Endothelial cell of umbilical vein (primary cell): Measurements from ENCODE around the gene CAMSAP1. TPM values are rescaled to one million over a fixed set of nuclear protein-coding genes. Genes with fewer than 3 reads are reported as not detected.

Source experiments
- BruUV-seq: library from RNA; stranded (reverse); fragments of 400-500 nt; replicated peaks from 2 replicates; lab custom pipeline; 2021; lab: Mats Ljungman, UMichigan
- CTCF ChIA-PET: fragments of 300-600, 350-600 bp; sonication (Branson Sonifier 250); formaldehyde crosslinking; loops from one replicate; lab custom pipeline; 2021; ENCODE audit warnings: antibody characterized with exemption, inconsistent platforms; lab: Charles Lee
- POLR2A ChIA-PET: fragments of 300-600, 350-600 bp; sonication (Branson Sonifier 250); formaldehyde crosslinking; loops from one replicate; lab custom pipeline; 2021; ENCODE audit warnings: antibody characterized with exemption, inconsistent platforms; lab: Charles Lee
- DNase-seq: peaks from one replicate; pipeline ENCODE4 v3.0.0-alpha.2; 2011; ENCODE audit warnings: low read depth, low spot score
- FAIRE-seq: peaks from 2 replicates; lab custom pipeline; 2011; peaks lifted over from hg19 to GRCh38; lab: Jason Lieb, UNC
- H2AFZ ChIP-seq: 2 replicates; pipeline ENCODE4 v1.6.0; 2012; ENCODE audit warnings: low read depth, low read length, control low read depth, inconsistent platforms
- H3K27ac ChIP-seq: 2 replicates; pipeline ENCODE4 v1.5.1; 2011; ENCODE audit warnings: low read depth, mild to moderate bottlenecking, control low read depth, low read length, moderate library complexity; ENCODE audit not compliant: insufficient read depth
- H3K27me3 ChIP-seq, 2 experiments: 2 replicates each; pipeline versions ENCODE4 v1.6.0 to v1.6.1; 2011; ENCODE audit warnings: low read length in 2 of 2, mixed read lengths in 1 of 2; ENCODE audit not compliant: control insufficient read depth in 2 of 2, insufficient read depth in 2 of 2
- H3K36me3 ChIP-seq, 2 experiments: 2 replicates in 1 of 2; 3 replicates in 1 of 2; pipeline ENCODE4 v1.5.1; 2011; ENCODE audit warnings: low read length in 2 of 2, mild to moderate bottlenecking in 1 of 2, moderate library complexity in 1 of 2; ENCODE audit not compliant: control insufficient read depth in 2 of 2, insufficient read depth in 2 of 2; ENCODE audit errors: extremely low read depth in 1 of 2
- H3K4me1 ChIP-seq: 3 replicates; pipeline ENCODE4 v1.5.1; 2011; ENCODE audit warnings: mild to moderate bottlenecking, low read length; ENCODE audit not compliant: control insufficient read depth, insufficient read depth; ENCODE audit errors: extremely low read depth
- H3K4me2 ChIP-seq: 2 replicates; pipeline ENCODE4 v1.6.1; 2011; ENCODE audit warnings: low read length, control low read depth, mixed read lengths; ENCODE audit not compliant: insufficient read depth
- H3K4me3 ChIP-seq, 3 experiments: fragments of 200-600 bp in 1 of 3; sonication (generic), shearing (Covaris generic) in 1 of 3; replicated peaks in 1 of 3; 2 replicates each; pipeline ENCODE4 v1.5.1; 2011 to 2016; ENCODE audit warnings: control low read depth in 3 of 3, low read length in 3 of 3, mild to moderate bottlenecking in 2 of 3, inconsistent platforms in 1 of 3, low read depth in 1 of 3, moderate library complexity in 1 of 3; ENCODE audit not compliant: insufficient read depth in 1 of 3
- H3K79me2 ChIP-seq: 2 replicates; pipeline ENCODE4 v1.6.0; 2012; ENCODE audit warnings: low read length, inconsistent platforms; ENCODE audit not compliant: control insufficient read depth, insufficient read depth
- H3K9ac ChIP-seq: replicated peaks from 2 replicates; pipeline ENCODE3; 2011; ENCODE audit warnings: low read length, control low read depth; ENCODE audit not compliant: insufficient read depth; ENCODE audit errors: extremely low read depth
- H3K9me1 ChIP-seq: replicated peaks from 3 replicates; pipeline ENCODE4 v1.6.0; 2011; ENCODE audit warnings: mild to moderate bottlenecking, low read length; ENCODE audit not compliant: control insufficient read depth, insufficient read depth; ENCODE audit errors: extremely low read depth
- H3K9me3 ChIP-seq: replicated peaks from 2 replicates; pipeline ENCODE4 v1.5.1; 2012; ENCODE audit warnings: low read length, inconsistent platforms; ENCODE audit not compliant: control insufficient read depth, insufficient read depth
- H4K20me1 ChIP-seq: replicated peaks from 2 replicates; pipeline ENCODE3; 2011; ENCODE audit warnings: mild to moderate bottlenecking, low read length; ENCODE audit not compliant: control insufficient read depth, insufficient read depth; ENCODE audit errors: extremely low read depth
- EZH2 ChIP-seq: IDR thresholded peaks from 2 replicates; pipeline ENCODE4 v1.6.1; 2012; ENCODE audit warnings: borderline replicate concordance, low read depth, mild to moderate bottlenecking, moderate library complexity, low read length, inconsistent platforms; ENCODE audit not compliant: severe bottlenecking
- FOS ChIP-seq: IDR thresholded peaks from 2 replicates; pipeline ENCODE4 v1.6.1; 2011; ENCODE audit warnings: mild to moderate bottlenecking, low read length, moderate library complexity, borderline replicate concordance; ENCODE audit not compliant: insufficient read depth
- MAX ChIP-seq: IDR thresholded peaks from 2 replicates; pipeline ENCODE4 v1.6.1; 2011; ENCODE audit not compliant: insufficient read depth, insufficient read length
- MYC ChIP-seq: IDR thresholded peaks from one replicate; pipeline ENCODE4 v1.6.1; 2011; ENCODE audit warnings: mild to moderate bottlenecking, low read depth, low read length
- POLR2AphosphoS5 ChIP-seq: IDR thresholded peaks from 2 replicates; pipeline ENCODE4 v1.6.1; 2012; ENCODE audit warnings: low read depth, mild to moderate bottlenecking, control low read depth, low read length, moderate library complexity; ENCODE audit not compliant: insufficient read depth
- dilution Hi-C: fragments of 300-500 bp; cut with MboI; formaldehyde crosslinking; loops from one replicate; pipeline ENCODE4 v1.15.0; 2019; ENCODE audit warnings: low sequenced_read_pairs; ENCODE audit not compliant: extremely low pct_ligation_motif_present
- intact Hi-C: fragments of 100-400 bp; cut with micrococcal nuclease; formaldehyde crosslinking; loops from one replicate; pipeline ENCODE4 v1.10.0; 2022
- polyA plus RNA-seq, 4 experiments: library from polyadenylated mRNA; depleted of rRNA in 3 of 4; stranded (reverse) in 3 of 4; unstranded in 1 of 4; fragments of >200 nt; gene quantifications; 2 replicates each; pipeline versions ENCODE4 v1.2.1 to v1.2.3, GENCODE V29; 2011 to 2012; ENCODE audit warnings: missing spikeins in 1 of 4
- total RNA-seq: library from RNA; stranded (reverse); gene quantifications from 2 replicates; pipeline ENCODE4 v1.2.3, GENCODE V29; 2021

Gene CAMSAP1
- total and polyA plus RNA-seq, 2 donors (not counting 3 experiments of a cell fraction or from before 2014, with no cell fraction given) = 8.1 to 25.5 TPM

- no peak overlapping the region for H3K4me3 ChIP-seq
- no peak overlapping the region for H3K9ac ChIP-seq
- no peak overlapping the region for H3K27ac ChIP-seq
- no peaks in the 10 kb centered on the region for H3K4me1 ChIP-seq
- no peak for FAIRE-seq
- no peak for DNase-seq
- H3K9me1 ChIP-seq = no peaks in the 10 kb centered on the region
- no peaks in the 10 kb centered on the region for H3K27me3 ChIP-seq
- no peaks in the 10 kb centered on the region for H3K9me3 ChIP-seq
- dilution Hi-C loops = no loop called here
- intact Hi-C loops = no loop called here
- no peak overlapping the region for H3K4me2 ChIP-seq
- no peak overlapping the region for H2AFZ ChIP-seq
- CTCF ChIA-PET = no interaction called here
- TF ChIP-seq FOS (no peak), MAX (no peak), EZH2 (no peak)
- H3K79me2 ChIP-seq = no peaks in the 10 kb centered on the region
- POLR2A ChIA-PET = no interaction called here
- H3K36me3 ChIP-seq = peaks cover 18 to 19% of the 10 kb centered on the region in 2 experiments
- BruUV-seq = no TSS peak
- no peaks in the 10 kb centered on the region for H4K20me1 ChIP-seq
Observed at GRCh38 chr9:135809166-135809565, 98.2 kb downstream of the CAMSAP1 start.

GRCh38 chr9:135805422-135806022, 101.8 kb downstream of the CAMSAP1 start:
- ChIA-PET POLR2A (no interaction called here), CTCF (no interaction called here)
- H3K36me3 ChIP-seq = peaks cover 4 to 9% of the 10 kb centered on the region in 2 experiments
- no peak overlapping the region for H3K4me2 ChIP-seq
- no peak overlapping the region for H3K9ac ChIP-seq
- H3K4me3 ChIP-seq = no peak overlapping the region
- H3K9me1 ChIP-seq = no peaks in the 10 kb centered on the region
- H3K79me2 ChIP-seq = no peaks in the 10 kb centered on the region
- H4K20me1 ChIP-seq = no peaks in the 10 kb centered on the region
- H3K27me3 ChIP-seq = no peaks in the 10 kb centered on the region
- intact Hi-C loops (no loop called here), dilution Hi-C loops (no loop called here)
- no peak overlapping the region for H2AFZ ChIP-seq
- no peak for FAIRE-seq
- no peak for TF ChIP-seq EZH2
- TF ChIP-seq POLR2AphosphoS5 = no peak
- TF ChIP-seq MYC = no peak
- H3K9me3 ChIP-seq = no peaks in the 10 kb centered on the region
- BruUV-seq = no TSS peak
- no peak for DNase-seq
- H3K4me1 ChIP-seq = no peaks in the 10 kb centered on the region
- no peak overlapping the region for H3K27ac ChIP-seq
